Lower lobe of right lung (tissue), 2 donors: ENCODE results near the gene YARS1. TPM values are rescaled to one million over a fixed set of nuclear protein-coding genes. Genes with fewer than 3 reads are reported as not detected.

ENCODE experiments used
- ATAC-seq, 2 donors: fragments of 200-7000 bp; cut with Tn5 transposase; one replicate each; pipeline ENCODE4 v1.9.1; 2020 to 2022; ENCODE audit warnings: mild to moderate bottlenecking in 2 of 2, moderate library complexity in 2 of 2
- DNase-seq: peaks from one replicate; pipeline ENCODE4 v3.0.0-alpha.2; 2020
- H3K27ac ChIP-seq: fragments of 200-600 bp; one replicate; pipeline ENCODE4 v1.8.0; 2022
- H3K27me3 ChIP-seq: fragments of 200-600 bp; one replicate; pipeline ENCODE4 v1.8.0; 2022; ENCODE audit warnings: low read depth
- H3K36me3 ChIP-seq: fragments of 200-600 bp; one replicate; pipeline ENCODE4 v1.8.0; 2022; ENCODE audit warnings: mild to moderate bottlenecking
- H3K4me1 ChIP-seq: fragments of 200-600 bp; one replicate; pipeline ENCODE4 v1.8.0; 2022
- H3K4me3 ChIP-seq: fragments of 200-600 bp; one replicate; pipeline ENCODE4 v1.8.0; 2022; ENCODE audit warnings: mild to moderate bottlenecking
- H3K9me3 ChIP-seq: fragments of 200-600 bp; one replicate; pipeline ENCODE4 v1.8.0; 2022
- CTCF ChIP-seq: fragments of 200-600 bp; IDR thresholded peaks from one replicate; pipeline ENCODE4 v1.8.0; 2022; ENCODE audit warnings: antibody characterized with exemption, mild to moderate bottlenecking
- intact Hi-C: fragments of 100-400 bp; cut with DNase I; formaldehyde crosslinking; loops from one replicate; pipeline ENCODE4 v1.11.0; 2022
- total RNA-seq: library from RNA; stranded (reverse); fragmentation: NEBNext Ultra II Directional; extraction: Animal tissue kit (Norgen Biotek cat#: 25700); gene quantifications from one replicate; pipeline ENCODE4 v1.2.1, GENCODE V29; 2021
- donor health status: DM: no; HTN: yes; CAD: no; lungs with severe emphysema.

YARS1 gene
- total RNA-seq, 1 donor from 2014 or later: 96.7 TPM

DNA sequence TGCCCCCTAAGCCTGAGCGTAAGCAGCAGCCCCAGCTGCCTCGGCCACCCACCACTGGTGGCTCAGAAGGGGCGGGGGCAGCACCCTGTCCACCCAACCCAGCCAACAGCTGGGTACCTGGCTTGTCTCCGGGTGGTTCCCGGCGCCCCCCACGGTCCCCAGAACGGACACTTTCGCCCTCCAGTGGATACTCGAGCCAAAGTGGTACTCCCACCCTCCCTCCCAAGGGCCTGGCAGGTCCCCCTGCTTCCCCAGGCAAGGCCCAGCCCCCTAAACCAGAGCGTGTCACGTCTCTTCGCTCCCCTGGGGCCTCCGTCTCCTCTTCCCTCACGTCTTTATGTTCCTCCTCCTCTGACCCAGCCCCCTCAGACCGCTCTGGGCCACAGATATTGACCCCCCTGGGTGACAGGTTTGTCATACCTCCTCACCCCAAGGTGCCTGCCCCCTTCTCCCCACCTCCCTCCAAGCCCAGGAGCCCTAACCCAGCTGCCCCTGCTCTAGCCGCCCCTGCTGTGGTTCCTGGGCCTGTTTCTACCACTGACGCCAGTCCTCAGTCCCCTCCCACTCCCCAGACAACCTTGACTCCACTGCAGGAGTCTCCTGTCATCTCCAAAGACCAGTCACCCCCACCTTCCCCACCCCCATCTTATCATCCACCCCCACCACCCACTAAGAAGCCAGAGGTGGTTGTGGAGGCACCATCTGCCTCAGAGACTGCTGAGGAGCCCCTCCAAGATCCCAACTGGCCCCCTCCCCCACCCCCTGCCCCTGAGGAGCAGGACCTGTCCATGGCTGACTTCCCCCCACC lies 46.2 kb downstream of the YARS1 start:
- Histone ChIP-seq H3K9me3 (no peaks in the 10 kb centered on the region), H3K36me3 (peaks cover 58% of the 10 kb centered on the region), H3K4me1 (peaks cover 56% of the 10 kb centered on the region), H3K27ac (no peak overlapping the region), H3K4me3 (no peak overlapping the region), H3K27me3 (no peaks in the 10 kb centered on the region)
- peak; percentile 39 for DNase-seq
- TF ChIP-seq CTCF: no peak
- intact Hi-C loops: no loop called here
- no peak for ATAC-seq

GRCh38 chr1:32770221-32770731 lies 46.9 kb downstream of the YARS1 start:
- ATAC-seq: no peak
- no peak overlapping the region for H3K27ac ChIP-seq
- H3K9me3 ChIP-seq: no peaks in the 10 kb centered on the region
- peaks cover 59% of the 10 kb centered on the region for H3K4me1 ChIP-seq
- TF ChIP-seq CTCF: no peak
- H3K4me3 ChIP-seq: no peak overlapping the region
- H3K27me3 ChIP-seq: no peaks in the 10 kb centered on the region
- intact Hi-C loops: no loop called here
- H3K36me3 ChIP-seq: peaks cover 51% of the 10 kb centered on the region
- peak; percentile 37 for DNase-seq

GRCh38 chr1:32769524-32770220 lies 47.5 kb downstream of the YARS1 start:
- DNase-seq: peak; percentile 48
- peaks cover 45% of the 10 kb centered on the region for H3K36me3 ChIP-seq
- no peak for TF ChIP-seq CTCF
- H3K9me3 ChIP-seq: no peaks in the 10 kb centered on the region
- H3K4me1 ChIP-seq: peaks cover 59% of the 10 kb centered on the region
- H3K27ac ChIP-seq: no peak overlapping the region
- no peak for ATAC-seq
- H3K4me3 ChIP-seq: no peak overlapping the region
- H3K27me3 ChIP-seq: no peaks in the 10 kb centered on the region
- intact Hi-C loops: no loop called here

DNA sequence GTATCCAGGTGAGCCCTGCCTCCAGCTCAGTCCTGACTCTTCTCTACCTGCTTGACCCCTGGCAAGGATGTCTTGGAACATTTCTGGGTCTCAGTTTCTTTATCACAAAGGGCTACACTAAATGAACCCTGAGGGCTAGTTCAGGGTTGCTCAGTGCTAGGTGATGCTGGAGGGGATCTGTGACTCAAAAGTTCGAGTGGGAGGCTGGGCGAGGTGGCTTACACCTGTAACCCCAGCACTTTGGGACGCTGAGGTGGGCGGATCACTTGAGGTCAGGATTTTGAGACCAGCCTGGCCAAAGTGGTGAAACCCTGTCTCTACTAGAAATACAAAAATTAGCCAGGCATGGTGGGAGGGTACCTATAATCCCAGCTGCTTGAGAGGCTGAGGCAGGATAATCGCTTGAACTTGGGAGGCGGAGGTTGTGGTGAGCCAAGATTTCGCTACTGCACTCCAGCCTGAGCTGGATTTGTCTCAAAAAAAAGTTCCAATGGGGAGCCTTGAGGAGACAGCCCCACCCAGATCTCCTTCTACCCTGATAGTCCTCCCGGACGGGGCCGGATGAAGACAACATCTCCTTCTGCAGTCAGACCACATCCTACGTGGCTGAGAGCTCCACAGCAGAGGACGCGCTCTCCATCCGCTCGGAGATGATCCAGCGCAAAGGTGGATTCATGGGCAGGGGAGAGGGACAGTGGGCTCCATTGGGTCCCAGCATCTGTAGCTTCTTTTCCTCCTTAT lies 48.9 kb downstream of the YARS1 start:
- ATAC-seq (no peak), DNase-seq (peak; percentile 33)
- peaks cover 51% of the 10 kb centered on the region for H3K4me1 ChIP-seq

More for the DNA sequence above, 48.9 kb downstream of the YARS1 start:
- Histone ChIP-seq H3K4me3 (no peak overlapping the region), H3K36me3 (peaks cover 38% of the 10 kb centered on the region), H3K27me3 (no peaks in the 10 kb centered on the region), H3K9me3 (no peaks in the 10 kb centered on the region), H3K27ac (peak overlapping the region; percentile 31)
- intact Hi-C loops: no loop called here
- no peak for TF ChIP-seq CTCF
